GM12864 (cell line): ENCODE data around the gene RAMP2.

Experiments used
- DNase-seq: peaks from one replicate; pipeline ENCODE4 v3.0.0-alpha.2; 2011; ENCODE audit warnings: low read depth
- H3K4me3 ChIP-seq: 2 replicates; pipeline ENCODE4 v1.5.1; 2011; ENCODE audit warnings: mild to moderate bottlenecking, low read depth, low read length, control low read depth
- TF ChIP-seq, protein P1 (sequence below): IDR thresholded peaks from 2 replicates; pipeline ENCODE4 v1.5.1; 2011; ENCODE audit warnings: low read depth, mild to moderate bottlenecking, moderate library complexity, low read length, control low read depth, inconsistent platforms; ENCODE audit errors: missing control alignments

The RAMP2 gene

DNA sequence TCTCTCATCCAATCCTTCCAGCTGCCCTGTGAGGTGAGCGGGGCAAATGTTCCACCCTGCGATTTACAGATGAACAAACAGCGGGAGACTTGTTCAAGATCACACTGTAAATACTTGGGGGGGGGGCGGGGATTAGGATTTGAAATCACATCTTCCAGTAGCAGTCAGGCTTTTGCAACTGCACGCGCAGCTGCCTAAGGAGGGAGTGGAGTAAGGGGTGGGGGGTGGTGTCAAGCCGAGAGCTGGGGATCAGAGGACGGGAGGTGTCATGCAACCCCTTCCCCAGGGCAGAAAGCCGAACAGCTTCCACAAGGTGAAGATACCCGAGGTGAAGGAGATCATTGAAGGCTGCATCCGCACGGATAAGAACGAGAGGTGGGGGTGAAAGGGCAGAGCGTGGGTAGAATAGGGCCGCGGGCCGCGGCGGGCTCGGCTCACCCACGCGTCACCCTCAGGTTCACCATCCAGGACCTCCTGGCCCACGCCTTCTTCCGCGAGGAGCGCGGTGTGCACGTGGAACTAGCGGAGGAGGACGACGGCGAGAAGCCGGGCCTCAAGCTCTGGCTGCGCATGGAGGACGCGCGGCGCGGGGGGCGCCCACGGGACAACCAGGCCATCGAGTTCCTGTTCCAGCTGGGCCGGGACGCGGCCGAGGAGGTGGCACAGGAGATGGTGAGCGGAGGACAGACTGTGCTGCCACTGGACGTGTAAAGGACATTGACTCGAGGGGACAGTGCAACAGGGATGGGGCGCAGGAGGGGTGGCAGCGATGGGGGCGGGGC lies 24.0 kb downstream of the RAMP2 start:
- TF ChIP-seq, protein P1, sequence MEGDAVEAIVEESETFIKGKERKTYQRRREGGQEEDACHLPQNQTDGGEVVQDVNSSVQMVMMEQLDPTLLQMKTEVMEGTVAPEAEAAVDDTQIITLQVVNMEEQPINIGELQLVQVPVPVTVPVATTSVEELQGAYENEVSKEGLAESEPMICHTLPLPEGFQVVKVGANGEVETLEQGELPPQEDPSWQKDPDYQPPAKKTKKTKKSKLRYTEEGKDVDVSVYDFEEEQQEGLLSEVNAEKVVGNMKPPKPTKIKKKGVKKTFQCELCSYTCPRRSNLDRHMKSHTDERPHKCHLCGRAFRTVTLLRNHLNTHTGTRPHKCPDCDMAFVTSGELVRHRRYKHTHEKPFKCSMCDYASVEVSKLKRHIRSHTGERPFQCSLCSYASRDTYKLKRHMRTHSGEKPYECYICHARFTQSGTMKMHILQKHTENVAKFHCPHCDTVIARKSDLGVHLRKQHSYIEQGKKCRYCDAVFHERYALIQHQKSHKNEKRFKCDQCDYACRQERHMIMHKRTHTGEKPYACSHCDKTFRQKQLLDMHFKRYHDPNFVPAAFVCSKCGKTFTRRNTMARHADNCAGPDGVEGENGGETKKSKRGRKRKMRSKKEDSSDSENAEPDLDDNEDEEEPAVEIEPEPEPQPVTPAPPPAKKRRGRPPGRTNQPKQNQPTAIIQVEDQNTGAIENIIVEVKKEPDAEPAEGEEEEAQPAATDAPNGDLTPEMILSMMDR, result no peak
- no peak overlapping the region for H3K4me3 ChIP-seq
- DNase-seq, result no peak

DNA sequence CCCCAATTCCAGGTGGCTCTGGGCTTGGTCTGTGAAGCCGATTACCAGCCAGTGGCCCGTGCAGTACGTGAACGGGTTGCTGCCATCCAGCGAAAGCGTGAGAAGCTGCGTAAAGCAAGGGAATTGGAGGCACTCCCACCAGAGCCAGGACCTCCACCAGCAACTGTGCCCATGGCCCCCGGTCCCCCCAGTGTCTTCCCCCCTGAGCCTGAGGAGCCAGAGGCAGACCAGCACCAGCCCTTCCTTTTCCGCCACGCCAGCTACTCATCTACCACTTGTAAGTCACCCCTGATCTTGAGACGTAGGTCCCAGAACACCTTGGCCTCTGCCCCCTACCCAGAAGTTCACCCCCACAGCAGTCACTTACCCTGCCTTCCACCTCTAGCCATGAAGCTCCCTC lies 26.2 kb downstream of the RAMP2 start:
- TF ChIP-seq, protein P1, result no peak
- DNase-seq, result no peak
- H3K4me3 ChIP-seq, result no peak overlapping the region

DNA sequence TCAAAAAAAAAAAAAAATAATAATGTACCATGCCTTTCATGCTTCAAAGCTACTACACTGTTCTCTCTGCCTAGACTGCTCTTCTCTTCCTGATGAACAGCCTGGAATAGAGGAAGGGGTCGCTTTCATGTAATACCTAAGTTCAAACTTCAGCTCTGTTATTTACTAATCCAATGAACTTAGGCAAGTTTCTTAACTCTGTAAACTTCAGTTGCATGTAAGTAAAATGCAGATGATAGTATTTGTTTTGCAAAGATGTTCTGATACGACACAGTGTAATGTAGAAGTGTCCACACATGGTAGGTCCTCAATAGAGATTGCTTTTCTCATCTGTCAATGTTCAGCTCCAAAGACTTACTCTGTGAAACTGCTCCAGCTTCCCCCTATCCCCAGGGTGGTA lies 30.9 kb downstream of the RAMP2 start:
- no peak for DNase-seq
- H3K4me3 ChIP-seq, result no peak overlapping the region
- TF ChIP-seq, protein P1, result no peak

DNA sequence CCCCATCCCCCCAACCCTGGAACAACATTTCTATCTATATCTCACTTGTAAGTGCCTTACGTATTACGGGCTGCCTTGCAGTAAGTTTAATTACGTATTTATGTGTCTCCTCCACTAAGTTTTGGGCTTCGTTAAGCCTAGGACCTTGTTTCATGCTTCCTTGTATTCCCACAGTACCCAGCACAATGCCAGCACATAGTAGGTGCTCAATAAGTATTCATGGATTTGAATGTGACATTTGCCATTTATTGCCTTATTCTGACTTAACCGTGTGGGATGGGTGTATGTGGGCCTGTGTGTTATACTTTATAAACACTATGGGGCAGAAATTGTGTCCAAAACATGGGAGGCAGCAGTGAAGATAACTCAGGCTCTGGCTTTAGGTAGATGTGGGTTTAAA lies 31.5 kb downstream of the RAMP2 start:
- TF ChIP-seq, protein P1, result no peak
- no peak overlapping the region for H3K4me3 ChIP-seq
- no peak for DNase-seq

DNA sequence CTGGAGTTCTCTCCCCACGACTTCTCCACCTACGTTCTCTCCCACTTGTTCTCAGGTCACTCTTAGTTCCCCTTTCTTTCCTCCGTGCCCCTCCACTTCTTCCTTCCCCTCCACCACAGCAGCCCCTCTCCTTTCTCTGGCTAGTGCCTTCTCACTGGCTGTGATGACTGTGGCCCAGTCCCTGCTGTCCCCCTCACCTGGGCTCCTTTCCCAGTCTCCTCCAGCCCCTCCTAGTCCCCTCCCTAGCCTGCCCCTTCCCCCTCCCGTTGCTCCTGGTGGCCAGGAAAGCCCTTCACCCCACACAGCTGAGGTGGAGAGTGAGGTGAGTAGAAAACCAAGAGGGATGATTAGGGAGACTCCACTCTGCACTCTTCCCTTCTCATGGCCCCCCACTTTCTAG lies 34.0 kb downstream of the RAMP2 start:
- no peak for DNase-seq
- TF ChIP-seq, protein P1, result no peak

DNA sequence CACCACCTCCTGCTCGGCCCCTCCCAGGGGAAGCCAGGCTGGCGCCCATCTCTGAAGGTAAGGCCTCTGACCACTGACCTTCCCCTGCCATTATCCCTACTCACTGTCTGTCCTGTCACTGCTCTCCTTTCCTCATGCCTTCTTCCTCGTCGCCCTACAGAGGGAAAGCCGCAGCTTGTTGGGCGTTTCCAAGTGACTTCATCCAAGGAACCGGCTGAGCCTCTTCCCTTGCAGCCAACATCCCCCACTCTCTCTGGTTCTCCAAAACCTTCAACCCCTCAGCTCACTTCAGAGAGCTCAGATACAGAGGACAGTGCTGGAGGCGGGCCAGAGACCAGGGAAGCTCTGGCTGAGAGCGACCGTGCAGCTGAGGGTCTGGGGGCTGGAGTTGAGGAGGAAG lies 34.4 kb downstream of the RAMP2 start:
- H3K4me3 ChIP-seq, result no peak overlapping the region
- DNase-seq, result no peak
- TF ChIP-seq, protein P1, result no peak

More for the DNA sequence above, 34.0 kb downstream of the RAMP2 start:
- H3K4me3 ChIP-seq, result no peak overlapping the region
